ENCODE measurements around the gene PAX6.

PAX6 gene

GRCh38 chr11:31828217-31828616 lies 17.1 kb upstream of the PAX6 start:
- H3K9me3 ChIP-seq: no peaks in the 10 kb centered on the region
- no peaks in the 10 kb centered on the region for H3K36me3 ChIP-seq
- peaks cover 4 to 89% of the 10 kb centered on the region in 2 donors for H3K27me3 ChIP-seq
- intact Hi-C loops (cut with DNase I; ENCODE audit: low total_unique reads): no loop called here
- peaks cover 0 to 21% (median 9%) of the 10 kb centered on the region in 4 donors for H3K4me1 ChIP-seq
- H3K27ac ChIP-seq: no peak overlapping the region
- no peak for DNase-seq
- no peak for TF ChIP-seq CTCF (IDR thresholded peaks at IDR 0.05)
- no peak overlapping the region for H3K4me3 ChIP-seq

- H3K36me3 ChIP-seq: no peaks in the 10 kb centered on the region
- peaks cover 0 to 21% (median 9%) of the 10 kb centered on the region in 4 donors for H3K4me1 ChIP-seq
- no peak overlapping the region for H3K27ac ChIP-seq
- H3K9me3 ChIP-seq: no peaks in the 10 kb centered on the region
- no peak for TF ChIP-seq CTCF (IDR thresholded peaks at IDR 0.05)
- H3K27me3 ChIP-seq: peaks cover 4 to 89% of the 10 kb centered on the region in 2 donors
- intact Hi-C loops (cut with DNase I; ENCODE audit: low total_unique reads): no loop called here
- no peak for DNase-seq
- H3K4me3 ChIP-seq: peak overlapping the region in 1 of 2 donors; percentile 12
These were observed 16.5 kb upstream of the PAX6 start for GRCh38 chr11:31827455-31828206.

DNA sequence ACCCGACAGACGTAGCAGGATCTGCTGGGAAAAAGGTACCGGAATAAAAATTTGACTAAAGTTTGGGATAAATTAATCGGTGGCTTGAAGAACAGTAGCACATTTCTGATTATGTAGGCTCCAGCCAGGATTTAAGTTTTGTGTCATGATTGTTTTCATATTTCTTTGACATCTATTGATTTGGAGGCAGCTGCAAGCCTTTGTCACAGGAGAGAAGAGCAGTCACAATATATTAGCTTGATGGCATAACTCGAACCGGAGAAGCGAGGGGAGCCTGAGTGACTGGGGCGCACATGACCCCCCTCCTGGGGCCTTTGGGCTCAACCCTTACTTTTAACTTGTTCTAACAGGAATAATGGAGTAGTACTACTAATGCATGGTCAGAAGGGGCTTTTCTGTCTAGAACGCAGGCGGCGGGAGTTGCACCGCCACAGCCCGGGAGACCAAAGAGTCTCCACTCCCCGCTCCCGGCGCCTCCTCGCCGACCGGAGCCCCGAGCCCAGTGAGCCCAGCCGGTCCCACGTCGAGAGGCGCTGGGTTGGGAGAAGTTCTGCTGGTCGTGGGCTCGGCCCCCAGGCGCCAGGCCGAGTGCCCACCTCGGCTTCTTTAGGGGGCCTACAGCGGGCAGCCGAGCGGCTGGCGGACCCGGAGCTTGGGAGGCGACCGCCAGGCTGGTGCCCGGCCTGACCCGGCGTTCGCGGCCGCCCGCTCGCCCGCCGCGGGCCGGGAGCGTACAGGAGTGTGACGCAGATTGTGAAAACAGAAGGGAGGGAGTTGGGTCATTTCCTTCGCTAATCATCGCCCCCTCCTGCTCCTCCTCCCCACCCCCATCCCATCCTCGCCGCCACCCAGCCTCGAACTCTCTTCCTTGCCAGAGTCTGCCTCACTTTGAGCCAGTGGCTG lies 15.7 kb upstream of the PAX6 start:
- H3K27ac ChIP-seq: no peak overlapping the region
- H3K9me3 ChIP-seq: no peaks in the 10 kb centered on the region
- peak overlapping the region in 1 of 2 donors; percentile 12 for H3K4me3 ChIP-seq
- peaks cover 0 to 21% (median 9%) of the 10 kb centered on the region in 4 donors for H3K4me1 ChIP-seq
- H3K36me3 ChIP-seq: no peaks in the 10 kb centered on the region
- DNase-seq: no peak
- intact Hi-C loops (cut with DNase I; ENCODE audit: low total_unique reads): no loop called here
- TF ChIP-seq CTCF (IDR thresholded peaks at IDR 0.05): no peak
- H3K27me3 ChIP-seq: peaks cover 4 to 91% of the 10 kb centered on the region in 2 donors

DNA sequence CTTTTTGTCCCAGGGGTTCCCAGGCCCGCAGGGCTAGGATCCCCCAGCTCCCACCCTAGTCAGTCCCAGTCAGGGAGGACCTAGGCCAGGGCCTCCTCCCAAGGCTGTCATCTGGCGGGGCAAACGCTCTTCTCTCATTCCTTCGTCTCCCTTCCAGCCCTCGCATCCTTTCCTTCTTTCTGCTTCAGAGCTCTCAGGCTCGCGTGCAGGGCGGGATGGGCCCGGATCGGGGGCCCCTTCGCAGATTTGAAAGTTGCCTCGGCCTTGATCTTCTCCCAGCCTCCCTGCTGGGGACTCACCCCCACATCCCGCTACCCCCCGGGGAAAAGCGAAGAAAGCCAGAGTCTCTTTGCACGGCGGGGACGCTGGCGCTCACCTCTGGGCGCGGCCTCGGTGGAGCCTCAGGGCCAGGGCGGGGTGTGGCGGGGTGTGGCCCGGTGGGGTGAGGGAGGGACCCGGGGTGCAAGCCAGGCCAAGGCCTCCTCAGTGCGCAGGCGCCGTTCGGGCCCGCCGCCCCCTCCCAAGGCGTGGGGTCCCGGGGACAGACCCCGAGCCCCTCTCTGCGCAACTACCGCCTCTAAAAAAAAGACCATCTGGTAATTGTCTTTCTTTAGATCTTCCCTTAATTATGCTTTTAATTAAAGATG lies 14.8 kb upstream of the PAX6 start:
- no peaks in the 10 kb centered on the region for H3K36me3 ChIP-seq
- H3K4me1 ChIP-seq: peaks cover 0 to 21% (median 9%) of the 10 kb centered on the region in 4 donors
- intact Hi-C loops (cut with DNase I; ENCODE audit: low total_unique reads): no loop called here
- no peak for TF ChIP-seq CTCF (IDR thresholded peaks at IDR 0.05)
- H3K27ac ChIP-seq: no peak overlapping the region
- no peaks in the 10 kb centered on the region for H3K9me3 ChIP-seq
- no peak for DNase-seq
- peaks cover 4 to 95% of the 10 kb centered on the region in 2 donors for H3K27me3 ChIP-seq
- no peak overlapping the region for H3K4me3 ChIP-seq
